Dendritic cell treated with granulocyte-macrophage colony-stimulating factor and Interleukin-4, amounts not matched to agents 40 ng/mL and 50 ng/mL, for 4 days (primary cell): Measurements from ENCODE around the gene GABRR1.
"Not testable (repeated sequence)": the region's sequence is repeated elsewhere in the genome, so short reads cannot be mapped to it uniquely, and the experiment has no call there.

Experiments used
- H3K27ac Mint-ChIP-seq: one replicate; pipeline ENCODE4 v1.8.0; 2022; ENCODE audit warnings: mild to moderate bottlenecking, mixed read lengths
- H3K27me3 Mint-ChIP-seq: one replicate; pipeline ENCODE4 v1.8.0; 2022; ENCODE audit warnings: mild to moderate bottlenecking, mixed read lengths
- H3K36me3 Mint-ChIP-seq: one replicate; pipeline ENCODE4 v1.8.0; 2022; ENCODE audit warnings: low read depth, mixed read lengths
- H3K4me1 Mint-ChIP-seq: one replicate; pipeline ENCODE4 v1.8.0; 2022; ENCODE audit warnings: low read depth, mixed read lengths
- H3K4me3 Mint-ChIP-seq: one replicate; pipeline ENCODE4 v1.8.0; 2022; ENCODE audit warnings: mild to moderate bottlenecking, moderate library complexity, mixed read lengths
- H3K9me3 Mint-ChIP-seq: one replicate; pipeline ENCODE4 v1.8.0; 2022; ENCODE audit warnings: mixed read lengths
- intact Hi-C: fragments of 100-400 bp; cut with micrococcal nuclease; formaldehyde crosslinking; loops from one replicate; pipeline ENCODE4 v1.15.0; 2022

Gene GABRR1

DNA sequence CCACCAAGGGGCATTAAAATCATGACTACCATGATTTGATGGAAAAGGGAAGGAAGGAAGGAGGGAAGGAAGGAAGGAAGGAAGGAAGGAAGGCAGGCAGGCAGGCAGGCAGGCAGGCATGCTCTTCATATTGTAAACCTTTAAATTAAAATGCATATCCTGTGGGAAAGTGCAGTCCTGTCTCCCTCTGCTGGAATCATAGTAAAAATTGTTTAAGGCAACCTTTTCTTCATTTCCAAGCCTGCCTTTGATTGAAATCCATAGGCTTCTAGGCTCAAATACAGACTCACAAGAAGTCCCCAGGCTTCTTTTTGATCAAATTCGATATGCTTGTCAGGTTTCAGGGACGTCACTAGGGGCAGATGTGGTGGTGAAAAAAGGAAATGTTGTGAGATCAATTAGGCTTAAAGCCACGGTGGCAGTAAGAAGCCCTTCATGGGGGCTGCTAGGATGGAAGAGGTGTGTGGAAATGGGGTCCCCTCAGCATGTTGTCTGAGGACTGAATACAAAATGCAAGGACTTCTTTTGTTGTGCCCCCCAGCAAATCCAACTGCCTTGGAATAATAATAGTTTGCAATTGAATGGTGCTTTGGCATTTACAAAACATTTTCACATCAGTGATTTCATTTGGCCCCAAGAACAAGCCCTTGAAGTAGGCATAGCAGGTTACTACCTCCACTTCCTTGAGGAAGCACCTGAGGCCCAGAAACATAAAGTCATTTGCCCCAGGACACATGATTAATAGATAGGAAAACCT is 25.6 kb upstream of the GABRR1 start:
- H3K4me3 Mint-ChIP-seq: no peak overlapping the region
- peaks cover 15% of the 10 kb centered on the region for H3K4me1 Mint-ChIP-seq
- no peaks in the 10 kb centered on the region for H3K36me3 Mint-ChIP-seq
- no peak overlapping the region for H3K27ac Mint-ChIP-seq
- no peaks in the 10 kb centered on the region for H3K27me3 Mint-ChIP-seq
- intact Hi-C loops: loop anchor here (1.0 to 5.0 kb wide), 2 partner anchors 120 to 260 kb away; no protein-coding TSS in a partner anchor
- H3K9me3 Mint-ChIP-seq: no peaks in the 10 kb centered on the region

DNA sequence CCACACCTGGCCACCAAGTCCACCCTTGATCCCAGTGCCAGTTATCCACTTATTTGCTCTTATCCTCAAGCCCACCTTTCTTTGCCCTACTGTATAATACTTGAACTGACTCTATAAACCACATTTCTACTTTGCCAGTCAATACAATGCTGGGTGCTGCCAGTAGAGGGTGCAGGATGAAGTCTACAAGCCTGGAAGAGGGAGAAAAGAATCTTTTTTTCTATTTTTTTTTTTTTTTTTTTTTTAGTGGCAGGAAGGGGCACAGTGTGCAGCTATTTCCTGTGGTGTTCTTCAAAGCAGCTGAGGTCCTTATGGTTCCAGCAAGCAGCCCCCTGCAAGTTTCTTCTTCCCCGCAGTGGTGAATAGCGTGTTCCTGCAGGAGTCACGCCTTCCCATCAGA is 22.2 kb upstream of the GABRR1 start:
- Mint-ChIP-seq H3K9me3 (no peaks in the 10 kb centered on the region), H3K27me3 (no peaks in the 10 kb centered on the region), H3K36me3 (no peaks in the 10 kb centered on the region), H3K27ac (no peak overlapping the region), H3K4me1 (peaks cover 15% of the 10 kb centered on the region), H3K4me3 (no peak overlapping the region)
- intact Hi-C loops: no loop called here

DNA sequence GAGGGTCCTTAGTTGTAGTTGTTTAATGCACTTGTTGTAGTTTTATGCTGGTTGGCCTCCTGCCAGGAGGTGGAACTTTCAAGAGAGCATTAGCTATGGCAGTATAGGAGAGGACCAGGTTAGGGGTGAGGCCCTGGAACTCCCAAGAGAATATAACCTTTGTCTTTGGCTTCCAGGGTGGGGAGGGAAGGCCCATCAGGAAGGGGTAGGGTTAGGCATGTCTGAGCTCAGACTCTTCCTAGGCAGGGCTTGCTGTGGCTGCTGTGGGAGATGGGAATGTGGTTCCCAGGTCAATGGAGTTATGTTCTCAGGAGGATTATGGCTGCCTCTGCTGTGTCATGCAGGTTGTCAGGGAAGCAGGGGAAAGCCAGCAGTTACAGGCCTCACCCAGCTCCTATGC is 20.0 kb upstream of the GABRR1 start:
- H3K27me3 Mint-ChIP-seq: no peaks in the 10 kb centered on the region

DNA sequence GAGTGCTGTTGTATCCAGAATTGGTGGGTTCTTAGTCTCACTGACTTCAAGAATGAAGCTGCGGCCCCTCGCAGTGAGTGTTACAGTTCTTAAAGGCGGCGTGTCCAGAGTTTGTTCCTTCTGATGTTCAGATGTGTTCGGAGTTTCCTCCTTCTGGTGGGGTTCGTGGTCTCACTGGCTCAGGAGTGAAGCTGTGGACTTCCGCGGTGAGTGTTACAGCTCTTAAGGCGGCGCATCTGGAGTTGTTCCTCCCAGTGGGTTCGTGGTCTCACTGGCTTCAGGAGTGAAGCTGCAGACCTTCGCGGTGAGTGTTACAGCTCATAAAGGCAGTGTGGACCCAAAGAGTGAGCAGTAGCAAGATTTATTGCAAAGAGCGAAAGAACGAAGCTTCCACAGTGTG is 16.4 kb upstream of the GABRR1 start:
- H3K36me3 Mint-ChIP-seq, H3K27me3 Mint-ChIP-seq, intact Hi-C loops, H3K4me1 Mint-ChIP-seq: not testable (repeated sequence)
- H3K9me3 Mint-ChIP-seq: peaks cover 14% of the 10 kb centered on the region
- H3K27ac Mint-ChIP-seq: peak overlapping the region; percentile 54
- H3K4me3 Mint-ChIP-seq: peak overlapping the region; percentile 72

More for the DNA sequence above, 20.0 kb upstream of the GABRR1 start:
- no peaks in the 10 kb centered on the region for H3K36me3 Mint-ChIP-seq
- H3K9me3 Mint-ChIP-seq: peaks cover 2% of the 10 kb centered on the region
- H3K4me1 Mint-ChIP-seq: peaks cover 14% of the 10 kb centered on the region
- H3K4me3 Mint-ChIP-seq: no peak overlapping the region
- intact Hi-C loops: no loop called here
- no peak overlapping the region for H3K27ac Mint-ChIP-seq

DNA sequence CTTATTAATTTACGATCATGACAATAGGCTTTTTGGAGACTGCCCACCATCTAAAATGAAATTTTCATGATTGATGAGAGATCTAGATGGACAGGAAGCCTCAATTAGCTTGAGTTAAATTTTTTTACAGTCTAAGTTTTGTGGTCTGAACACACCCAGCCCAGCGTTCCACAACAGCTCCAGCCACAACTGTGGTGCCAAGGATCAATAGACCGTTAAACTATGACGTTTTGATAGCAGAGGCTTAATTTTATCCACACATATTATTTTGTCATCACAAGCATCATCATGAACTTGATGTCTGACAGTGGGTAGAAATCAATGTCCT is 5.5 kb upstream of the GABRR1 start:
- Mint-ChIP-seq H3K36me3 (no peaks in the 10 kb centered on the region), H3K9me3 (no peaks in the 10 kb centered on the region), H3K27me3 (no peaks in the 10 kb centered on the region), H3K4me3 (no peak overlapping the region), H3K27ac (no peak overlapping the region), H3K4me1 (peaks cover 2% of the 10 kb centered on the region)
- intact Hi-C loops: no loop called here

DNA sequence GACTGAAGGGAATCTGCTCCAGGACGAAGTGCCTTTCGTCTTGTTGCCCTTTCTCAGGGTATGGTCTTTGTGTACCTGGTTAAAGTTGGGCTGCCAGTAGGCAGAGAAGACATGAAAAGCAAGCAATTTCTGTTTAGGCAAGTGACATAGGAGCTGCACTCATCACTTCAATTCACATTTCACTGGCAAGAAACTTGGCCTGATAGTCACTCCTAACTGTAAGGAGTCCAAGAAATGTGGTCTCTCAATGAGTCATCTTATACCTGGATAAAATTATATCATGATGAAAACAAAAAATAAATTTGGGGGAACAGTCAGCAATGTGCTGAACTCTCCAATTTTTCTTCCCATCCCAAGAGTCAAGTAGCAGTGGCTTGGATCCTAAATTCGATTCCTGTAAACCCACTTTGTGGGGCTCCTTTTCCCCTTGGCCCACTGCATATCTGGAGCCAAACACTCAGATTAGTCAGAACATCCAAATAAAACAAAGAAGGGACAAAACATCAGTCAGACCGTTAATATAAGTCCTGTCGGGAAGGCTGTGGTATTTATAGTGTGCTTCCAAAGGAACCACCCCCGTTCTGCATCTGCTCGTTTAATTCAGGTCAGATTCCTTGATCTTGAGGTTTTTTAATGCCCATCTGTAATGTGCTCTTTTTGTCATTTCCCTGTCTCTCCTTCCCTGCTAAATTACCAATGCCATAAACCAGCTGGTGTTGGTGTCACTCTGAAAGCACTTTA is 5.0 kb upstream of the GABRR1 start:
- intact Hi-C loops: no loop called here
- H3K9me3 Mint-ChIP-seq: no peaks in the 10 kb centered on the region
- H3K27ac Mint-ChIP-seq: no peak overlapping the region
- H3K4me3 Mint-ChIP-seq: no peak overlapping the region
- peaks cover 7% of the 10 kb centered on the region for H3K4me1 Mint-ChIP-seq
- no peaks in the 10 kb centered on the region for H3K27me3 Mint-ChIP-seq
- no peaks in the 10 kb centered on the region for H3K36me3 Mint-ChIP-seq

DNA sequence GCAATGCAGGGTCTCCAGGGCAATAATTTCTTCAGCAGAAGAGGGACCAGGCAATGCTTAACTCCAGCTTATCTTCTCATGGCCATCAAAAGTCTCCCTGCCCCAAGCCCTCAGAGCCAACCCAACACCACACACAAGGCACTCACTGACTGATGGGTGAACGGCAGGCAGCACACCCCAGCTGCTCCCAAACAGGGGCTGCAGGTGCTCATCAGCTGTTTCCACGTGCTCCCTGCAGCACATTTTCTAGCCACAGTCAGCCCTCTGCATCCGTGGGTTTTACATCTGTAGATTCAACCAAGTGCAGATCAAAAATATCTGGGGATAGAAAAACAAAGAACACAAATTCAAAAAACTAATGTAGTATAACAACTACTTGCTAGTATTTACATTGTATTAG is 4.0 kb upstream of the GABRR1 start:
- no peaks in the 10 kb centered on the region for H3K36me3 Mint-ChIP-seq
- H3K4me1 Mint-ChIP-seq: peaks cover 11% of the 10 kb centered on the region
- H3K9me3 Mint-ChIP-seq: no peaks in the 10 kb centered on the region
- no peaks in the 10 kb centered on the region for H3K27me3 Mint-ChIP-seq
- no peak overlapping the region for H3K4me3 Mint-ChIP-seq
- no peak overlapping the region for H3K27ac Mint-ChIP-seq
- intact Hi-C loops: no loop called here

DNA sequence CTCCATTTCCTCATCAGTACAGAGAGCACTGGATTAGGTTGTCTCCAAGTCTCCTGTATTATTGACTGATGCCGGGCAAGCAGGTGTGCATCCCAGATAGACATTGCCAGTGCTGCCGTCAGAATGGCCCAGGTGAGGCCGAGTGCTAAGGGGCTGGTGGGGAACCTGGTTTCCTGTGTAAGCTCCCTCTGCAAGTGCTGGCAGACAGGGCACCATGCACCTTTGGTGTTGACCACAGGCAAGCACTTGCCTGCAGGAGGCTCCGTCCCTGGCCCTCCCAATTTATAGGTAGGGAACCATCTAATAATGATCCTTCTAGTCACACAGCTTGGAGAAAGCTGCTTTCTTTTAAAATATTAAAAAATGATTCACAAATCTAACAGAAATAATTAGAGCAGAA is 747 bp downstream of the GABRR1 start:
- intact Hi-C loops: no loop called here
- H3K36me3 Mint-ChIP-seq: no peaks in the 10 kb centered on the region
- H3K4me1 Mint-ChIP-seq: peaks cover 25% of the 10 kb centered on the region
- no peak overlapping the region for H3K27ac Mint-ChIP-seq
- H3K4me3 Mint-ChIP-seq: no peak overlapping the region
- no peaks in the 10 kb centered on the region for H3K27me3 Mint-ChIP-seq
- no peaks in the 10 kb centered on the region for H3K9me3 Mint-ChIP-seq

DNA sequence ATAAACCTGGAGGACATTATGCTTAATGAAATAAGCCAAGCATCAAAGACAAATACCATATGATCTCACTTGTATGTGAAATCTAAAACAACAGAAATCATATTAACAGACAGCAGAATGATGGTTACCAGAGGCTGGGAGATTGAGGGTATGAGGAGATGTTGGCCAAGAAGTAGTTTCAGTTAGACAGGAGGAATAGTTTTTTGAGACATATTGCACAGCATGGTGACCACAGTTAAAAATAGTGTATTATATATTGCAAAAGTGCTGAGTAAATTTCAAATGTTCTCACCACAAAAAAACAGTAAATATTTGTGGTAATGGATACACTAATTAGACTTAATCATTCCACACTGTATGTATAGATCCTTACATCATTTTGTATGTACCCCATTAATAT is 1.8 kb downstream of the GABRR1 start:
- H3K27ac Mint-ChIP-seq: no peak overlapping the region
- H3K36me3 Mint-ChIP-seq: no peaks in the 10 kb centered on the region
- intact Hi-C loops: no loop called here
- no peaks in the 10 kb centered on the region for H3K27me3 Mint-ChIP-seq
- no peak overlapping the region for H3K4me3 Mint-ChIP-seq
- H3K9me3 Mint-ChIP-seq: no peaks in the 10 kb centered on the region
- peaks cover 25% of the 10 kb centered on the region for H3K4me1 Mint-ChIP-seq

DNA sequence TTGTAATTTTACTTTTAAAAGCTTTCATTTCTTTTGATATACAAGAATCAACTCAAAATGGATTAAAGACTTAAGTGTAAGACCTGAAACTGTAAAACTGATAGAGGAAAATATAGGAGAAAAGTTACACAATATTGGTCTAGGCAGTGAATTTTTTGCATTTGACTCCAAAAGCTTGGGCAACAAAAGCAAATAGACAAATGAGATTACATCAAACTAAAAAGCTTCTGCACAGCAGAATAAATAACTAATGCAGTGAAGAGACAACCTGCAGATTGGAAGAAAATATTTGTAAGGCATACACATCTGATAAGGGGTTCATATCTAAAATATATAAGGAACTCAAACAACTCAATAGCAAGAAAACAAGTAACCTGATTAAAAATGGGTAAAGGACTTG is 3.0 kb downstream of the GABRR1 start:
- no peak overlapping the region for H3K27ac Mint-ChIP-seq
- no peaks in the 10 kb centered on the region for H3K9me3 Mint-ChIP-seq
- H3K4me1 Mint-ChIP-seq: peaks cover 25% of the 10 kb centered on the region
- no peaks in the 10 kb centered on the region for H3K36me3 Mint-ChIP-seq
- no peak overlapping the region for H3K4me3 Mint-ChIP-seq
- H3K27me3 Mint-ChIP-seq: no peaks in the 10 kb centered on the region
- intact Hi-C loops: no loop called here

DNA sequence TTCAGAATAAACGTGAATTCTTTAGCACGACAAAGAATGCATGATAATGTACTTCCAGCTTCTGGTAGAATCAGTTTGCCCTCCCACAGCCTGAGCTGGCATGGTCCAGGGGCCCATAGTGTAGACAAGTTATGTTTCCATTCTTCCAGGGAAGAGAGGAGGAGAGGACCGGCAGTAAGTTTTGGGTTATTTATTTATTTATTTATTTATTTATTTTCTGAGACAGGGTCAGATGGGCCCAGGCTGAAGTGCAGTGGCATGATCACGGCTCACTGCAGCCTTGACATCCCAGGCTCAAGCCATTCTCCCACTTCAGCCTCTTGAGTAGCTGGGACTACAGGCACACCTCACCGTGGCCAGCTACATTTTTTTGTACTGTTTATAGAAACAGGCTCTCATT is 4.7 kb downstream of the GABRR1 start:
- H3K9me3 Mint-ChIP-seq: no peaks in the 10 kb centered on the region
- no peaks in the 10 kb centered on the region for H3K27me3 Mint-ChIP-seq
- intact Hi-C loops: no loop called here
- no peak overlapping the region for H3K27ac Mint-ChIP-seq
- no peaks in the 10 kb centered on the region for H3K36me3 Mint-ChIP-seq
- peaks cover 21% of the 10 kb centered on the region for H3K4me1 Mint-ChIP-seq
- no peak overlapping the region for H3K4me3 Mint-ChIP-seq

DNA sequence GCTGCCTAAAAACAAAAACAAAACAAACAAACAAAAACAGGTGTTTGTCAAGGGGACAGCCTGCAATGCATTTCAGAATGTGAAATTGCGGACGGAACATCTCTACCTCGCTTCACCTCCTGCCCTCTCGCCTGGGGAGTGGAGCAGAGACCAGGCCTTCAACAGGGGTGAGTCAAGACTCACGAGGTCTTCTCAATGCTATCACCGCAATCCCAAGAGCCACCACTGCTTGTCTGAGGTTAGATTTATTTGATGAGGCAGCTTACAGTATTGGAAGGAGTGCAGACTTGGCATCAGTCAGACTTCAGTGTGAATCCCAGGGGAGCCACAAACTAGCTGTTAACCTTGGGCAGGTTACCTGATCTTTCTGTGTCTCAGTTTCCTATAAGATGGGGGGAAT is 7.7 kb downstream of the GABRR1 start:
- Mint-ChIP-seq H3K36me3 (no peaks in the 10 kb centered on the region), H3K27ac (no peak overlapping the region), H3K27me3 (no peaks in the 10 kb centered on the region), H3K4me3 (no peak overlapping the region), H3K9me3 (no peaks in the 10 kb centered on the region), H3K4me1 (peaks cover 17% of the 10 kb centered on the region)
- intact Hi-C loops: no loop called here

DNA sequence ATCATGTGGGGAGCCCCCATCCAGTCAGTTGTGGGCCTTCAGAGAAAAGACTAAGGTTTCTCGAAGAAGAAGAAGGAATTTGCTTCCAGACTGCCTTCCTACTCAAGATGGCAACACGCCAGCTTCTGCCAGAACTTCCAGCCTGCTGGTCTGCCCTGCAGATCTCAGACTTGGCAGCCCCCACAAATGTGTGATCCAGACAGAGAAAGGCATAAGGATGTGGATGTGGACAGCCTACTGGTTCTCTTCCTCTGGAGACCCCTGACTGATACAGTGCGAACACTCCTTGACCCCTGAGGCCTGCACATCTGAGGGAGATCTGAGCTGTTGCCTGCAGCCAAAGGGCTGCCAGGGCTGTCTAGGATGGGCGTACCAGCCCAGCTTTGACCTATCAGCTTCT is 8.6 kb downstream of the GABRR1 start:
- intact Hi-C loops: no loop called here
- Mint-ChIP-seq H3K27me3 (no peaks in the 10 kb centered on the region), H3K36me3 (no peaks in the 10 kb centered on the region), H3K27ac (no peak overlapping the region), H3K4me3 (no peak overlapping the region), H3K4me1 (peaks cover 13% of the 10 kb centered on the region), H3K9me3 (no peaks in the 10 kb centered on the region)

DNA sequence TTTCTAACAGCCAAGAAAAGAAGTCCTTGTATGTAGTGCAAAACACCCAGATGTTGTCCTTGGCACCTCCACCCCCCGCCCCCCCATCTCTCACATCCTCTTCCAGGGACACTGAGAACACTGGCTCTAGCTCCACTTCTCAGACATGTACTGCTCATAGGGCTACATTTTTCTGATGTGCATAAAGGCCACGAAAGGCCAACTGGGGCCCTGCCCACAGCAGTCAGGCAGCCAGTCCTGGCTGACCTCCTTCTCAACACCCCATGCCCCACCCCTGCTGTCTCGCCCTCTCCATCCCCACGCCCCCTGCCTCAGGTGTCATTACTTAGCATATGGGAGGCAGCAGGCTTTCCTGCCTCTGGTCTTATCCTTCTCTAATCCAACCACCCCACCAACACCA is 11.3 kb downstream of the GABRR1 start:
- intact Hi-C loops: no loop called here
- no peak overlapping the region for H3K27ac Mint-ChIP-seq
- peaks cover 13% of the 10 kb centered on the region for H3K4me1 Mint-ChIP-seq
- no peaks in the 10 kb centered on the region for H3K9me3 Mint-ChIP-seq
- no peak overlapping the region for H3K4me3 Mint-ChIP-seq
- no peaks in the 10 kb centered on the region for H3K27me3 Mint-ChIP-seq
- no peaks in the 10 kb centered on the region for H3K36me3 Mint-ChIP-seq

DNA sequence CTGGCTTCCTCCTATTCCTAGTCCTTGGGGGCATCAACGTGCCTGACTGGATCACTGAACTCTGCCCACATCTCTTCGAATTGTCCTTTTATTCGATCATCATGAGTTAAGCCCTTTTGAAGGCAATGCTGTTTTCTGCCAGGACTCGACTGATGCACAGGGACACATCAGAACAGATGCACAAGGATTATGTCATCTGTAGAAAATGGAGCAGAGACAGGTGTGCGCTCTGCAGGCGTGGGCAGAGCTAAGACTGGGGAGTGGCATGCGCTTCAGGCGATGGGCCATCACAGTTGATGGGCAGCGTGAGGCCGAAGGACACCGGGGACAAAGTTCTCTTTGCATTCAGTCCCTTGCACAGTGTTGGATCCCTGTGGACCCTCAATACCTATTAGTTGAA is 13.1 kb downstream of the GABRR1 start:
- no peaks in the 10 kb centered on the region for H3K27me3 Mint-ChIP-seq
- no peaks in the 10 kb centered on the region for H3K36me3 Mint-ChIP-seq
- H3K27ac Mint-ChIP-seq: no peak overlapping the region
- no peak overlapping the region for H3K4me3 Mint-ChIP-seq
- peaks cover 13% of the 10 kb centered on the region for H3K4me1 Mint-ChIP-seq
- no peaks in the 10 kb centered on the region for H3K9me3 Mint-ChIP-seq
- intact Hi-C loops: no loop called here
